GM12865 (cell line): ENCODE data around the gene BBS9.

Source experiments
- DNase-seq: peaks from one replicate; pipeline ENCODE4 v3.0.0; 2010; ENCODE audit warnings: low read depth
- H3K4me3 ChIP-seq: 2 replicates; pipeline ENCODE4 v1.5.1; 2011; ENCODE audit warnings: mild to moderate bottlenecking, low read depth, low read length, control low read depth
- TF ChIP-seq, protein P1 (sequence below): IDR thresholded peaks from 2 replicates; pipeline ENCODE4 v1.5.1; 2011; ENCODE audit warnings: low read length, control low read depth, low read depth, inconsistent platforms; ENCODE audit not compliant: insufficient read depth; ENCODE audit errors: missing control alignments

BBS9 gene

DNA sequence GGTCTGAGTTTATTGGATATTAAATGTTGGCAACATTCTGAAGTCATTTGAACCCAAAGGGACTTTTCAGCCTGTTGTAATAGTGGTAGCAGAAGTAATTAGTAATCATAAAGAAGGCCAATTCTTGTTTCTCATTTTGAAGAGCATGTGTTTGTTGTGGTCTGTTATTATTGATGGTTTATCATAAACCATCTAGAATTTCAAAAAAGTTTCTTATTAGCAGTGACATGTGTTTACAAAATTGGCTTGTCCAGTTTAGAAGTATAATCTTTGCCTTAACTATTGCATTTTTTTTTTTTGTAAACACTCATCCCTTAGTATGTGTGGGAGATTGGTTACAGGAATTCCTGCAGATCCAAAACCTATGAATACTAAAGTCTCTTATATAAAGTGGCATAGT, 177.8 kb downstream of the BBS9 start:
- no peak overlapping the region for H3K4me3 ChIP-seq
- TF ChIP-seq, protein P1, sequence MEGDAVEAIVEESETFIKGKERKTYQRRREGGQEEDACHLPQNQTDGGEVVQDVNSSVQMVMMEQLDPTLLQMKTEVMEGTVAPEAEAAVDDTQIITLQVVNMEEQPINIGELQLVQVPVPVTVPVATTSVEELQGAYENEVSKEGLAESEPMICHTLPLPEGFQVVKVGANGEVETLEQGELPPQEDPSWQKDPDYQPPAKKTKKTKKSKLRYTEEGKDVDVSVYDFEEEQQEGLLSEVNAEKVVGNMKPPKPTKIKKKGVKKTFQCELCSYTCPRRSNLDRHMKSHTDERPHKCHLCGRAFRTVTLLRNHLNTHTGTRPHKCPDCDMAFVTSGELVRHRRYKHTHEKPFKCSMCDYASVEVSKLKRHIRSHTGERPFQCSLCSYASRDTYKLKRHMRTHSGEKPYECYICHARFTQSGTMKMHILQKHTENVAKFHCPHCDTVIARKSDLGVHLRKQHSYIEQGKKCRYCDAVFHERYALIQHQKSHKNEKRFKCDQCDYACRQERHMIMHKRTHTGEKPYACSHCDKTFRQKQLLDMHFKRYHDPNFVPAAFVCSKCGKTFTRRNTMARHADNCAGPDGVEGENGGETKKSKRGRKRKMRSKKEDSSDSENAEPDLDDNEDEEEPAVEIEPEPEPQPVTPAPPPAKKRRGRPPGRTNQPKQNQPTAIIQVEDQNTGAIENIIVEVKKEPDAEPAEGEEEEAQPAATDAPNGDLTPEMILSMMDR, result no peak
- no peak for DNase-seq

DNA sequence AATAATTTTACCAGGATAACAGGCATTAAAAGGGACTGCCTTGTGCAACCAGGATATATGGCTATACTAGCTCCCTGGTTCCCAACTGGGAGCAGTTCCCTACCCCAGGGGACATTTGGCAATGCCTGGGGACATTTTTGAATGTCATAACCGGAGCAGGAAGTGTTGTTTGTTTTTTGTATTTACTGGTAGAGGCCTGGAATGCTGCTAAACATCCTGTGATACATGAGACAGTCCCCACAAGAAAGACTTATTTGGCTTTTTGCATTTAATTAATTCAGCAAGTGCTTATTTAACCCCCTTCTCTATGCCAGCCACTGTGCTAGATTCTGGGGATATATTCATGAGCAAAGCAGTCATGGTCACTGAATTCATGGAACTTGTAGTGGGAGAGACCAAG, 181.2 kb downstream of the BBS9 start:
- TF ChIP-seq, protein P1, result no peak
- DNase-seq, result no peak
- H3K4me3 ChIP-seq, result no peak overlapping the region

DNA sequence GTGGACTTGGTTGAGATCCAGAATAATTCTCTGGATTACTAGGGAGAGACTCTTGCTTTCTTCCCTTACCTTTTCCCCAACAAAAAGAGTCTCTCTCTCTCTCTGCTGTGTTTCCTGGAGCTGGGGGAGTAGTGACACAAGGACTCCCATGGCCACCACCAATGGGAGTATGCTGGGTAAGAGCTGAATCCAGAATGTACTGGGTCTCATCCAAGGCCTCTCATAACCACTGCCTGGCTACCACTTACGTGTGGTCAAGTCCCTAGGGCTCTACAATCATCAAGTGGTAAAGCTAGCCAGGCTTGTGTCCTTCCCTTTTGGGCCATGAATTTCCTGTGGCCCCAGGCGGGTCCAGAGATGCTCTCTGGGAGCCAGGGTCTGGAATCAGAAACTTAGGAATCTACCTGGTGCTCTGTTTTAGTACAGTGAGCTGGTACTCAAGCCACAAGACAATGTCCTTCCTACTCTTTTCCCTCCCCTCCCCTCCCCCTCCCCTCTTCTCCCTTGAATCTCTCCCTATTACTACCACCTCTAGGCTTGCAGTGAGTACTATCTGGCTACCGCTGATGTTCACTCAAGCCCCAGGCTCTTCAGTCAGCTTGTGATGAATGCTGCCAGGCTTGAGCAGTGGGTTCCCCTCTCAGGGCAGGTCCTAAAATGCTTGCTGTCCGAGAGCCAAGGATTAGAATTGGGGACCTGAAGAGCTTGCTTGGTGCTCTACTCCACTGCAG, 196.6 kb downstream of the BBS9 start:
- TF ChIP-seq, protein P1, result no peak
- no peak overlapping the region for H3K4me3 ChIP-seq
- no peak for DNase-seq

DNA sequence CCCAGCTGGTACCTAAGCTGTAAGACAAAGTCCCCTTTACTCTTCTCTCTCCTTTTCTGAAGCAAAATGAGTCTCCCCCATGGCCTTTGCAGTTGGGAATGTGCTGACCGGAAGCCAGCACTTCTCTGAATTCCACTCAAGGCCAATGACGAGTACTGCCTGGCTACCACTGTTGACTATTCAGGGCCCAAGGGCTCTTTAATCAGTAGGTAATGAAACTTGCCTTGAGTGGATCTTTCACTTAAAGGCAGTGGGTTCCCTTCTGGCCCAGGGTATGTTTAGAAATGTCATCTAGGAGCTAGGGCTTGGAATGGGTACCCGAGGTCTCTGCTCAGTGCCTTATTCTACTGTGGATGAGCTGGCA, 197.1 kb downstream of the BBS9 start:
- no peak for DNase-seq
- TF ChIP-seq, protein P1, result no peak
- H3K4me3 ChIP-seq, result no peak overlapping the region

DNA sequence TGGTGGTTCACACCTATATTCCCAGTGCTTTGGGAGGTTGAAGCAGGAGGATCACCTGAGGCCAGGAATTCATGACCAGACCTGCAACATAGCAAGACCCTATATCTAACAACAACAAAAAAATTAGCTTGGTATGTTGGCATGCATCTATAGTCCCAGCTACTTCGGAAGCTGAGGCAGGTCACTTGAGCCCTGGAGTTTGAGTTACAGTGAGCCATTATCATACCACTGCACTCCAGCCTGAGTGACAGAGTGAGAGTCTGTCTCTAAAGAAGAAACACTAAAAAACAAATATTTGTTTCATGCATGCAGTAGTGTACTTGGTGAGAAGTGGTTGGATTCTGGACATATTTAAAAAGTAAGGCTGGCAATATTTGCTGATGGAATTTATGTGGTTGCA, 198.1 kb downstream of the BBS9 start:
- no peak for DNase-seq
- no peak overlapping the region for H3K4me3 ChIP-seq
- TF ChIP-seq, protein P1, result no peak

DNA sequence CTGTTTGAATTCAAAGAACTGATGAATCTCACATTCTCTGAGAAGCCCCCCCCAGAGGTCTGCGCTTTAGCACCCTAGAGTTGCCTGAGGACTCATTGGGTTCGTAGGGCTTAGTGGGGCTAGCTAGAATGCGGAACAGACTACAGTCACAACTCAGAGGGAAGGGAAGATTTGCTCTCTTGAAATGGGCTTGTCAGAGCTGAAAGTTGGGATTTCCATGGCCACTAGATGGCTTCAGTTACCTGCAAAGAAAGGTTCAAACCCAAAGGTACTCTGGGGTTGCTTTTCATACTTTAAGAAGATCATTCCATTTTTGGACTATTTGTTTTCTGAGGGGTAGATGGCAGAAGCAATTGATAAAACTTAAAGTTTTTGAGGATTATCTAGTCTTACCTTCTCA, 205.0 kb downstream of the BBS9 start:
- H3K4me3 ChIP-seq, result no peak overlapping the region
- TF ChIP-seq, protein P1, result peak; percentile 37
- peak; percentile 36 for DNase-seq

DNA sequence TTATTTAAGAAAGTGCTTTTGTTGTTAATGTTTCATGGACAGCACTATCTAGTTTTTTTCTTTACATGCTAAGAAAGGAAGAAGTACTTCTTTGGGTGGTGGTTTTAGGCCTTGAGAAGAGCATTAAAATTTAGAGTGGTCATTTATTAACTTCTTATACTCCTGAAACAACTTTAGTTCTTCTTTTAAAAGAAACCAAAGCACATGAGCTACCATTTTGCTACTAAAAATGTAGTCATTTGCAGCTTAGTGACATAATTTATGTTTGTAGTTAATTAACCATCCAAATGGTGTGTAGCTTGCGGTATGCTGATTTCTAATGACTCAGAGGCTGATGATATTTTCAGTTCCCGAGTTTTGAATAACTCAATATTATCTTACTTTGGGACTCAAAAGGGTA, 207.5 kb downstream of the BBS9 start:
- no peak for DNase-seq
- TF ChIP-seq, protein P1, result no peak
- H3K4me3 ChIP-seq, result no peak overlapping the region
